A549 (cell line): ENCODE results near the gene SH3PXD2B. TPM values are rescaled to one million over a fixed set of nuclear protein-coding genes. Genes with fewer than 3 reads are reported as not detected.

ENCODE experiments used
- ATAC-seq, 2 experiments: fragments of 200-7000 bp in 1 of 2; fragments of >200 bp in 1 of 2; cut with Nextera tagmentation in 1 of 2; cut with Tn5 transposase in 1 of 2; 3 replicates each; pipeline versions ENCODE4 v1.8.0 to v1.9.1; 2018 to 2020; ENCODE audit warnings: mild to moderate bottlenecking in 1 of 2, moderate library complexity in 1 of 2
- CTCF ChIA-PET: fragments of 300-600 bp; sonication (Branson Sonifier 250); formaldehyde crosslinking; extraction: SDS; loops from one replicate; lab custom pipeline; 2021; ENCODE audit warnings: antibody characterized with exemption, inconsistent platforms; lab: Yijun Ruan, JAX
- POLR2A ChIA-PET: fragments of 350-600 bp; formaldehyde crosslinking; extraction: SDS; loops from one replicate; lab custom pipeline; 2021; ENCODE audit warnings: antibody characterized with exemption, inconsistent platforms; lab: Yijun Ruan, JAX
- DNase-seq, 2 experiments: peaks; one replicate each; pipeline versions ENCODE4 v3.0.0 to v3.0.0-alpha.2; 2011 to 2016; ENCODE audit warnings: low read depth in 1 of 2, low spot score in 1 of 2
- FAIRE-seq: peaks from 2 replicates; lab custom pipeline; 2011; peaks lifted over from hg19 to GRCh38; lab: Jason Lieb, UNC
- H3K27ac ChIP-seq, 2 experiments: fragments of >200 bp; sonication (Bioruptor Twin); formaldehyde crosslinking; 3 replicates each; pipeline ENCODE4 v1.5.1; 2016 to 2017
- H3K4me1 ChIP-seq: fragments of >200 bp; sonication (Bioruptor Twin); formaldehyde crosslinking; 3 replicates; pipeline ENCODE4 v1.6.1; 2016
- H3K4me2 ChIP-seq: fragments of >200 bp; sonication (Bioruptor Twin); formaldehyde crosslinking; 3 replicates; pipeline ENCODE4 v1.6.1; 2016
- H3K4me3 ChIP-seq: fragments of >200 bp; sonication (Bioruptor Twin); formaldehyde crosslinking; 3 replicates; pipeline ENCODE4 v1.5.1; 2016
- H3K9me3 ChIP-seq: fragments of >200 bp; sonication (Bioruptor Twin); formaldehyde crosslinking; 3 replicates; pipeline ENCODE4 v1.6.1; 2016
- CBX2 ChIP-seq: fragments of 200-600 bp; sonication (generic); IDR thresholded peaks from 2 replicates; pipeline ENCODE4 v1.6.1; 2016; ENCODE audit warnings: low read depth, mild to moderate bottlenecking, borderline replicate concordance
- CBX8 ChIP-seq: fragments of 200-600 bp; sonication (generic); IDR thresholded peaks from 2 replicates; pipeline ENCODE4 v1.6.1; 2016
- CHD4 ChIP-seq: fragments of 200-600 bp; sonication (generic); IDR thresholded peaks from 2 replicates; pipeline ENCODE4 v1.6.1; 2016; ENCODE audit warnings: antibody characterized with exemption, mild to moderate bottlenecking, borderline replicate concordance
- FOXS1 ChIP-seq: fragments of 250-450 bp; sonication (Bioruptor Pico); IDR thresholded peaks from 2 replicates; pipeline ENCODE4 v1.5.0; 2020; ENCODE audit warnings: mild to moderate bottlenecking, moderate library complexity
- HDAC2 ChIP-seq: fragments of 200-600 bp; sonication (generic); IDR thresholded peaks from 2 replicates; pipeline ENCODE4 v1.6.1; 2016
- HEYL ChIP-seq: fragments of 250-450 bp; sonication (Bioruptor Pico); IDR thresholded peaks from 2 replicates; pipeline ENCODE4 v1.8.0; 2021; ENCODE audit warnings: mild to moderate bottlenecking, moderate library complexity
- HOXA7 ChIP-seq: fragments of 250-450 bp; sonication (Bioruptor Pico); IDR thresholded peaks from 2 replicates; pipeline ENCODE4 v1.5.0; 2020; ENCODE audit warnings: mild to moderate bottlenecking, moderate library complexity
- HOXB13 ChIP-seq: fragments of 250-450 bp; sonication (Bioruptor Pico); IDR thresholded peaks from 2 replicates; pipeline ENCODE4 v1.5.0; 2020; ENCODE audit warnings: low read depth, mild to moderate bottlenecking, moderate library complexity
- NPAS2 ChIP-seq: fragments of 250-450 bp; sonication (Bioruptor Pico); IDR thresholded peaks from 2 replicates; pipeline ENCODE4 v1.8.0; 2022; ENCODE audit warnings: mild to moderate bottlenecking, moderate library complexity, borderline replicate concordance
- NR3C1 ChIP-seq: fragments of >200 bp; sonication (Bioruptor Twin); formaldehyde crosslinking; IDR thresholded peaks from 3 replicates; pipeline ENCODE4 v1.6.1; 2017
- RCOR1 ChIP-seq: fragments of 150-350 bp; IDR thresholded peaks from 2 replicates; pipeline ENCODE4 v1.6.1; 2014; ENCODE audit warnings: antibody characterized with exemption, low read length, low read depth
- SREBF2 ChIP-seq: fragments of 450-650 bp; IDR thresholded peaks from 2 replicates; pipeline ENCODE4 v1.6.1; 2014; ENCODE audit warnings: mild to moderate bottlenecking, moderate library complexity
- TFCP2L1 ChIP-seq: fragments of 250-450 bp; sonication (Bioruptor Pico); IDR thresholded peaks from 2 replicates; pipeline ENCODE4 v1.5.0; 2021; ENCODE audit warnings: mild to moderate bottlenecking
- TP53 ChIP-seq: fragments of 250-450 bp; sonication (Bioruptor Pico); IDR thresholded peaks from 2 replicates; pipeline ENCODE4 v1.5.0; 2021; ENCODE audit warnings: mild to moderate bottlenecking, moderate library complexity
- ZC3H11A ChIP-seq: fragments of 450-650 bp; IDR thresholded peaks from 2 replicates; pipeline ENCODE4 v1.6.1; 2014; ENCODE audit warnings: antibody characterized with exemption, mild to moderate bottlenecking
- ZFP36 ChIP-seq: fragments of 450-650 bp; IDR thresholded peaks from 2 replicates; pipeline ENCODE4 v1.6.1; 2014; ENCODE audit warnings: borderline replicate concordance; ENCODE audit not compliant: partially characterized antibody
- WGBS: methylation state at CpG from one replicate; pipeline ENCODE4 v1.1.6; 2017; ENCODE audit errors: missing lambda C conversion rate; 5-methylcytosine and 5-hydroxymethylcytosine counted together
- polyA plus RNA-seq, 4 experiments: library from polyadenylated mRNA; depleted of rRNA in 3 of 4; stranded (reverse); fragments of >200 nt; fragmentation: RNase III in 1 of 4; extraction: RNeasy Plus Mini Kit Qiagen cat#74134 plus additional on column Dnase treatment in 1 of 4; gene quantifications; 2 replicates in 3 of 4; 3 replicates in 1 of 4; pipeline ENCODE4 v1.2.3, GENCODE V29; 2011 to 2017
- TF ChIP-seq, protein P1 (sequence below): fragments of 250-450 bp; sonication (Bioruptor Pico); IDR thresholded peaks from 2 replicates; pipeline ENCODE4 v1.5.0; 2021; ENCODE audit warnings: mild to moderate bottlenecking, moderate library complexity, borderline replicate concordance
- TF ChIP-seq, protein P2 (sequence below): IDR thresholded peaks from 2 replicates; pipeline ENCODE4 v1.6.1; 2012
- TF ChIP-seq, protein P3 (sequence below): IDR thresholded peaks from 2 replicates; pipeline ENCODE4 v1.6.1; 2012
- TF ChIP-seq, protein P4 (sequence below): fragments of >200 bp; sonication (Bioruptor Twin); formaldehyde crosslinking; IDR thresholded peaks from 3 replicates; pipeline ENCODE4 v1.5.1; 2016

Gene SH3PXD2B
- polyA plus RNA-seq, 2 of the 4 experiments (the other 2 are of a cell fraction), result 15.1 to 15.5 TPM

DNA sequence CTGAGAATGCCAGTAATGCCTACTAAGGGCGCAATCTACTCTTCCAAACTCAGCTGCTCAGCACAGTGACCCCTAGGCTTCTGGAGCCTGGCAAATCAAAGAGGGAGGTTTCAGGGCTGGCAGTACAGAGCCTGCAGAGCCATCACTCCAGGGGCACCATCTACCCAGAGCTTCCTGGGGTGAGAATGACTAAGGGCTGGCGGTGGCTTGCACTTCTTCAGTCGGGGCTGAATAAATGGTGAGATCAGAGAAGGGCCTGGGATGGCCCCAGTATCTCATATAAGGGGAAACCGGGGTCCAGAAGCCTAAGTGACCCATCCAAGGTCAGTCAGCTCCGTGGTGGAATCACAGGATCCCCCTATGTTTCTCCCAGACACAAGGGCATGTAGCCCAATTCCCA is 5.3 kb downstream of the SH3PXD2B start:
- Histone ChIP-seq H3K9me3 (no peaks in the 10 kb centered on the region), H3K4me1 (peaks cover 29% of the 10 kb centered on the region), H3K4me3 (no peak overlapping the region), H3K27ac (no peak overlapping the region), H3K4me2 (no peak overlapping the region)
- DNase-seq (no peak), ATAC-seq (no peak), FAIRE-seq (no peak)
- TF ChIP-seq NR3C1 (no peak), HDAC2 (no peak), NPAS2 (no peak), HOXB13 (CRISPR knock-in tag) (no peak), CBX2 (no peak)
- TF ChIP-seq, protein P1, sequence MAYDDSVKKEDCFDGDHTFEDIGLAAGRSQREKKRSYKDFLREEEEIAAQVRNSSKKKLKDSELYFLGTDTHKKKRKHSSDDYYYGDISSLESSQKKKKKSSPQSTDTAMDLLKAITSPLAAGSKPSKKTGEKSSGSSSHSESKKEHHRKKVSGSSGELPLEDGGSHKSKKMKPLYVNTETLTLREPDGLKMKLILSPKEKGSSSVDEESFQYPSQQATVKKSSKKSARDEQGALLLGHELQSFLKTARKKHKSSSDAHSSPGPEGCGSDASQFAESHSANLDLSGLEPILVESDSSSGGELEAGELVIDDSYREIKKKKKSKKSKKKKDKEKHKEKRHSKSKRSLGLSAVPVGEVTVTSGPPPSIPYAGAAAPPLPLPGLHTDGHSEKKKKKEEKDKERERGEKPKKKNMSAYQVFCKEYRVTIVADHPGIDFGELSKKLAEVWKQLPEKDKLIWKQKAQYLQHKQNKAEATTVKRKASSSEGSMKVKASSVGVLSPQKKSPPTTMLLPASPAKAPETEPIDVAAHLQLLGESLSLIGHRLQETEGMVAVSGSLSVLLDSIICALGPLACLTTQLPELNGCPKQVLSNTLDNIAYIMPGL, result no peak
- TF ChIP-seq, protein P2, sequence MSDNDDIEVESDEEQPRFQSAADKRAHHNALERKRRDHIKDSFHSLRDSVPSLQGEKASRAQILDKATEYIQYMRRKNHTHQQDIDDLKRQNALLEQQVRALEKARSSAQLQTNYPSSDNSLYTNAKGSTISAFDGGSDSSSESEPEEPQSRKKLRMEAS, result no peak
- POLR2A ChIA-PET, result no interaction called here
- WGBS, result 66% methylated on average over 5 of the region's 5 CpGs
- CTCF ChIA-PET, result interaction anchor here (0.8 to 5.5 kb wide), 5 partner anchors 8 to 64 kb away, joined by 3 to 47 read pairs (median 28); no protein-coding TSS in a partner anchor

DNA sequence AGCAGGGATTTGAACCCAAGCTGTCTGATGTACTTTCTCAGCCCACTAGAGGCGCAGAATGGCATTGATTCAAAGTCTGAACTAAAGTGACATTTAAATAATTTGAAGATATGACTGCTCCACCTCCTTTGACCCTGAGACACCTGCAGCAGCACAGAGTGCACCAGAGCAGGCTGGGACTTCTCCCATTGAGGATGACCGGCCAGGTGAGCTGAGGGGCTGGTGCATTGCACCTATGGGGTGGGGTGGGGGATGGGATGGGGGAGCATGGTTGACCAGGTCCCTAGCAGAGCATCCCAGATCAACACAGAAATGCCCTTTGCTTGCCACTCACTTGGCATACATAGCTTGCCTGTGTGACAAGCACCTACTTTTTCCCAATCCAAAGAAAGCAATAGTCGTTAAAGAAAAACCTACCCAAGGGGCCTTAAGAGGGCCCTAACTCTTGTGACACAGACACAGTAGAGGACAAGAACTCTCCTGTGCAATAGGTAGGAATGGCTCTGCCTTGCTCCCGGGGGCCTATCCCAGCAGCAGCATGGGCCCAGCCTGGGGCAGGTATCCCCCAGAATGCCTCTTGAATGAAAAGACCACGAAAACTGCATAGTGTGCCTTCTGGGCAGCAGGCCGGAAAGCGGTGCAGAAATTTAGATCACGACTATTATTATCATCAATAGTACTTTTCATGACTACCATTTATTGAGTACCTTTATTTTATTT is 6.5 kb downstream of the SH3PXD2B start:
- WGBS, result 89% methylated on average over 8 of the region's 8 CpGs
- no peak overlapping the region for H3K4me2 ChIP-seq
- POLR2A ChIA-PET, result no interaction called here
- CTCF ChIA-PET, result interaction anchor here (0.8 to 1.3 kb wide), 2 partner anchors 32 to 636 kb away, joined by 3 read pairs; no protein-coding TSS in a partner anchor
- peaks cover 39% of the 10 kb centered on the region for H3K4me1 ChIP-seq
- TF ChIP-seq SREBF2 (no peak), CBX8 (no peak), HOXA7 (CRISPR knock-in tag) (no peak), ZC3H11A (no peak), CBX2 (no peak), TFCP2L1 (CRISPR knock-in tag) (no peak), FOXS1 (CRISPR knock-in tag) (no peak), TP53 (no peak), HEYL (CRISPR knock-in tag) (no peak), ZFP36 (no peak), RCOR1 (no peak), CHD4 (no peak)
- TF ChIP-seq, protein P2, result no peak
- TF ChIP-seq, protein P3, sequence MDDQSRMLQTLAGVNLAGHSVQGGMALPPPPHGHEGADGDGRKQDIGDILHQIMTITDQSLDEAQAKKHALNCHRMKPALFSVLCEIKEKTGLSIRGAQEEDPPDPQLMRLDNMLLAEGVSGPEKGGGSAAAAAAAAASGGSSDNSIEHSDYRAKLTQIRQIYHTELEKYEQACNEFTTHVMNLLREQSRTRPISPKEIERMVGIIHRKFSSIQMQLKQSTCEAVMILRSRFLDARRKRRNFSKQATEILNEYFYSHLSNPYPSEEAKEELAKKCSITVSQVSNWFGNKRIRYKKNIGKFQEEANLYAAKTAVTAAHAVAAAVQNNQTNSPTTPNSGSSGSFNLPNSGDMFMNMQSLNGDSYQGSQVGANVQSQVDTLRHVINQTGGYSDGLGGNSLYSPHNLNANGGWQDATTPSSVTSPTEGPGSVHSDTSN, result no peak
- TF ChIP-seq, protein P4, sequence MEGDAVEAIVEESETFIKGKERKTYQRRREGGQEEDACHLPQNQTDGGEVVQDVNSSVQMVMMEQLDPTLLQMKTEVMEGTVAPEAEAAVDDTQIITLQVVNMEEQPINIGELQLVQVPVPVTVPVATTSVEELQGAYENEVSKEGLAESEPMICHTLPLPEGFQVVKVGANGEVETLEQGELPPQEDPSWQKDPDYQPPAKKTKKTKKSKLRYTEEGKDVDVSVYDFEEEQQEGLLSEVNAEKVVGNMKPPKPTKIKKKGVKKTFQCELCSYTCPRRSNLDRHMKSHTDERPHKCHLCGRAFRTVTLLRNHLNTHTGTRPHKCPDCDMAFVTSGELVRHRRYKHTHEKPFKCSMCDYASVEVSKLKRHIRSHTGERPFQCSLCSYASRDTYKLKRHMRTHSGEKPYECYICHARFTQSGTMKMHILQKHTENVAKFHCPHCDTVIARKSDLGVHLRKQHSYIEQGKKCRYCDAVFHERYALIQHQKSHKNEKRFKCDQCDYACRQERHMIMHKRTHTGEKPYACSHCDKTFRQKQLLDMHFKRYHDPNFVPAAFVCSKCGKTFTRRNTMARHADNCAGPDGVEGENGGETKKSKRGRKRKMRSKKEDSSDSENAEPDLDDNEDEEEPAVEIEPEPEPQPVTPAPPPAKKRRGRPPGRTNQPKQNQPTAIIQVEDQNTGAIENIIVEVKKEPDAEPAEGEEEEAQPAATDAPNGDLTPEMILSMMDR, result no peak
- TF ChIP-seq, all 56 proteins: peak for 0
- DNase-seq (no peak), ATAC-seq (no peak), FAIRE-seq (no peak)
- Histone ChIP-seq H3K27ac (no peak overlapping the region), H3K4me3 (no peak overlapping the region), H3K9me3 (no peaks in the 10 kb centered on the region)
